SH-SY5Y (cell line): ENCODE results near the gene DST.

Experiments
- GATA2 ChIP-seq: IDR thresholded peaks from 2 replicates; pipeline ENCODE4 v1.6.1; 2011; ENCODE audit warnings: mild to moderate bottlenecking, low read depth, low read length
- GATA3 ChIP-seq: IDR thresholded peaks from 2 replicates; pipeline ENCODE4 v1.6.1; 2011; ENCODE audit warnings: low read depth, mild to moderate bottlenecking, low read length, moderate library complexity

DNA sequence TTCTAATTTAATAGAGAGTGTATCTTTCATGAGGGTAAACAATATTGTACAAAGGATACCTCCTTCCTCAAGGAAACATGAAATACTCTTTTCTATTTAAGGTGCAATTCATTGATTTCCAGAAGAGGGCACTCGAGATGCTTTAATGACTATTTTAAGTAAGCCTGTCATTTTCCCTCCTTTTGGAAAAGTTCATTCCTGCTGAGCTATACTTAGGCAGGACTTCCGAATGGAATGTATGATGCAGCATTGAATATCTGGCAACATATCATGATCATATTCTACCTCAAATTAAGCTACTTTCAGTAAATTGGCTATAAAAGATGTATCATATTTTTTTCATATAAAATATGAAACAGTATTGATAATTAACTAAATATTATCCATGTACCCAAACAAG lies 5.0 kb downstream of the DST start:
- TF ChIP-seq GATA3, result no peak
- TF ChIP-seq GATA2, result no peak
